Heart left ventricle (tissue), 13 donors: Measurements from ENCODE around the gene FHL2.

ENCODE experiments used
- POLR2A ChIP-seq, 2 donors: fragments of 450-650 bp; IDR thresholded peaks; one replicate each; pipeline ENCODE4 v1.6.1; 2017; ENCODE audit warnings: antibody characterized with exemption in 2 of 2, mild to moderate bottlenecking in 2 of 2, moderate library complexity in 2 of 2
- TF ChIP-seq, protein P1 (sequence below), 12 donors: fragments of 200-600 bp; sonication (generic) in 4 of 12; IDR thresholded peaks; one replicate each; pipeline versions ENCODE4 v1.5.0 to v1.8.0; 2018 to 2022; ENCODE audit warnings: antibody characterized with exemption in 12 of 12, mild to moderate bottlenecking in 5 of 12
- donor health status: ischemic (EF 13 %, LVEDD 7.1; RV severe dilation, severe dysfunction).
- donor health status: DM: no; HTN: yes; CAD: no.
- donor health status: DM: no; HTN: no; CAD: no.
- donor health status: ischemic (EF 25% LVEDD 6.9; RV normal size, moderate dysfunction).
- donor health status: ischemic (EF 25% LVEDD 5.7; RV mildly dilated, moderate dysfunction).
- donor health status: ischemic (EF 35%, LVEDD 5.7; RV mildly dilated, moderate dysfunction).
- donor health status: nonischemic (EF 11% LVEDD 7.7; RV severe dilation, severe dysfunction).
- donor health status: DM: yes; HTN: yes; CAD: no.
- donor health status: PGD.
- donor health status: ischemic (EF 29% LVEDD 5.4; RV normal size, mild dysfunction).
- donor health status: nonischemic (EF 23%, LVEDD 6.1; RV moderate dilation, normal function).

DNA sequence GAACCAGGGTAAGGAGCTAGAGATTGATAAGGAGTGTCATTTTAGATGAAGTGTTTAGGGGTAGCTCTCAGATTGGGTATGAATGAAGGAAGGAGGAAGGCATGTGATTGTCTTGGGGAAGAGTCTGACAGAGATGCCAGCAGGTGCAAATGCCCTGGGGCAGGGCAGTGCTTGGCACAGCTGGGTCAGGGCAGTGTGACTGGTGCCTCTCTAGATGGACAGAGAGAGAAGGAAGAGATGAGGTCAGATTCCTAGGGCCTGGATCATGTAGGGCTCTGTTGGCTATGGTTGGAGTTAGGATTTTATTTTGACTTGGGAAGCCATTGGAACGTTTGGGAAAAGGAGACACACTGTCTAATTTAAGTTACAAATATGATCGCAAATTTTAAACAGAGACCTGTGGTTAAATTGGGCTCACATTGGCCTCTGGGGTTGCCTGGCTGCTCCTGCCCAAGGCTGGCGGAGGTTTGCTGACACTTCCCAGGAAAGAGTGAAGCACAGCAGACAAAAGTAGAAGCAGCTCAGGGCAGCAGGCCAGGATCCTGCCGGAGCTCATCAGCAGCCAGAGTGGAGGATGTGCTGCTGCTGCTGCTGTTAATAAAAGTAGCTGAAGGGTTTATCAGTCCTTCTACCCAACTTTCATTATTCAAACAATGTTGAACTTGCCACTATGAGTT is 32.7 kb upstream of the FHL2 start:
- TF ChIP-seq, protein P1, sequence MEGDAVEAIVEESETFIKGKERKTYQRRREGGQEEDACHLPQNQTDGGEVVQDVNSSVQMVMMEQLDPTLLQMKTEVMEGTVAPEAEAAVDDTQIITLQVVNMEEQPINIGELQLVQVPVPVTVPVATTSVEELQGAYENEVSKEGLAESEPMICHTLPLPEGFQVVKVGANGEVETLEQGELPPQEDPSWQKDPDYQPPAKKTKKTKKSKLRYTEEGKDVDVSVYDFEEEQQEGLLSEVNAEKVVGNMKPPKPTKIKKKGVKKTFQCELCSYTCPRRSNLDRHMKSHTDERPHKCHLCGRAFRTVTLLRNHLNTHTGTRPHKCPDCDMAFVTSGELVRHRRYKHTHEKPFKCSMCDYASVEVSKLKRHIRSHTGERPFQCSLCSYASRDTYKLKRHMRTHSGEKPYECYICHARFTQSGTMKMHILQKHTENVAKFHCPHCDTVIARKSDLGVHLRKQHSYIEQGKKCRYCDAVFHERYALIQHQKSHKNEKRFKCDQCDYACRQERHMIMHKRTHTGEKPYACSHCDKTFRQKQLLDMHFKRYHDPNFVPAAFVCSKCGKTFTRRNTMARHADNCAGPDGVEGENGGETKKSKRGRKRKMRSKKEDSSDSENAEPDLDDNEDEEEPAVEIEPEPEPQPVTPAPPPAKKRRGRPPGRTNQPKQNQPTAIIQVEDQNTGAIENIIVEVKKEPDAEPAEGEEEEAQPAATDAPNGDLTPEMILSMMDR (IDR thresholded peaks at IDR 0.05) = no peak
- TF ChIP-seq POLR2A (IDR thresholded peaks at IDR 0.05) = peak in 1 of 2 donors; percentile 24
